Liver (tissue), 9 donors: ENCODE measurements around the gene CCDC92B. TPM values are rescaled to one million over a fixed set of nuclear protein-coding genes. Genes with fewer than 3 reads are reported as not detected.
"Not testable (repeated sequence)": the region's sequence is repeated elsewhere in the genome, so short reads cannot be mapped to it uniquely, and the experiment has no call there.

Experiments used
- DNase-seq: peaks from one replicate; pipeline ENCODE4 v3.0.0-alpha.2; 2017; ENCODE audit warnings: low spot score
- H3K27ac ChIP-seq, 2 donors: one replicate each; pipeline ENCODE4 v1.7.0; 2013; ENCODE audit warnings: inconsistent platforms in 2 of 2, low read length in 2 of 2, control low read depth in 1 of 2, low read depth in 1 of 2, mild to moderate bottlenecking in 1 of 2
- H3K27me3 ChIP-seq, 4 donors: one replicate each; pipeline versions ENCODE4 v1.6.1 to v1.7.0; 2013; ENCODE audit warnings: low read length in 3 of 4, inconsistent platforms in 1 of 4, mild to moderate bottlenecking in 1 of 4, moderate library complexity in 1 of 4; ENCODE audit not compliant: control insufficient read depth in 4 of 4, insufficient read depth in 4 of 4
- H3K36me3 ChIP-seq, 4 donors: one replicate each; pipeline versions ENCODE4 v1.6.1 to v1.7.0; 2013; ENCODE audit warnings: low read length in 3 of 4, mild to moderate bottlenecking in 3 of 4, low read depth in 1 of 4, moderate library complexity in 1 of 4; ENCODE audit not compliant: control insufficient read depth in 4 of 4, insufficient read depth in 3 of 4
- H3K4me1 ChIP-seq, 4 donors: one replicate each; pipeline versions ENCODE4 v1.6.1 to v1.7.0; 2013; ENCODE audit warnings: low read length in 3 of 4, mild to moderate bottlenecking in 3 of 4, moderate library complexity in 1 of 4; ENCODE audit not compliant: control insufficient read depth in 4 of 4, insufficient read depth in 4 of 4
- H3K4me3 ChIP-seq, 3 donors: one replicate each; pipeline versions ENCODE4 v1.6.1 to v1.7.0; 2013; ENCODE audit warnings: low read length in 3 of 3, control low read depth in 1 of 3, low read depth in 1 of 3, mild to moderate bottlenecking in 1 of 3
- H3K9ac ChIP-seq, 2 donors: one replicate each; pipeline ENCODE4 v1.7.0; 2013; ENCODE audit warnings: low read length in 2 of 2, mild to moderate bottlenecking in 2 of 2, moderate library complexity in 2 of 2, control low read depth in 1 of 2, low read depth in 1 of 2
- H3K9me3 ChIP-seq, 4 donors: one replicate each; pipeline versions ENCODE4 v1.6.1 to v1.7.0; 2013; ENCODE audit warnings: low read length in 3 of 4; ENCODE audit not compliant: control insufficient read depth in 4 of 4
- EGR1 ChIP-seq, 2 donors: IDR thresholded peaks; 2 replicates each; pipeline ENCODE4 v1.6.1; 2016 to 2018; ENCODE audit warnings: antibody characterized with exemption in 2 of 2, low read depth in 2 of 2
- FOXA1 ChIP-seq: IDR thresholded peaks from 2 replicates; pipeline ENCODE4 v1.6.1; 2016; ENCODE audit warnings: antibody characterized with exemption
- FOXA2 ChIP-seq: IDR thresholded peaks from 2 replicates; pipeline ENCODE4 v1.6.1; 2016; ENCODE audit warnings: antibody characterized with exemption
- GABPA ChIP-seq, 2 donors: IDR thresholded peaks in 1 of 2; conservative IDR thresholded peaks in 1 of 2; 2 replicates each; pipeline ENCODE4 v1.6.1; 2016; ENCODE audit warnings: antibody characterized with exemption in 2 of 2, mild to moderate bottlenecking in 1 of 2, moderate library complexity in 1 of 2
- HNF4A ChIP-seq, 2 donors: conservative IDR thresholded peaks; 2 replicates each; pipeline ENCODE4 v1.6.1; 2016; ENCODE audit warnings: antibody characterized with exemption in 2 of 2, mild to moderate bottlenecking in 2 of 2
- HNF4G ChIP-seq: IDR thresholded peaks from 2 replicates; pipeline ENCODE4 v1.6.1; 2016; ENCODE audit warnings: antibody characterized with exemption
- JUND ChIP-seq, 2 donors: IDR thresholded peaks; 2 replicates each; pipeline ENCODE4 v1.6.1; 2016; ENCODE audit warnings: antibody characterized with exemption in 2 of 2
- NR2F2 ChIP-seq: IDR thresholded peaks from 2 replicates; pipeline ENCODE4 v1.6.1; 2016; ENCODE audit warnings: antibody characterized with exemption
- RAD21 ChIP-seq, 2 donors: IDR thresholded peaks; 2 replicates each; pipeline ENCODE4 v1.6.1; 2016; ENCODE audit warnings: antibody characterized with exemption in 2 of 2, mild to moderate bottlenecking in 2 of 2
- RXRA ChIP-seq, 2 donors: IDR thresholded peaks; 2 replicates each; pipeline ENCODE4 v1.6.1; 2017 to 2018; ENCODE audit warnings: antibody characterized with exemption in 2 of 2, mild to moderate bottlenecking in 1 of 2
- SP1 ChIP-seq: IDR thresholded peaks from 2 replicates; pipeline ENCODE4 v1.6.1; 2018; ENCODE audit warnings: antibody characterized with exemption, mild to moderate bottlenecking
- TAF1 ChIP-seq: conservative IDR thresholded peaks from 2 replicates; pipeline ENCODE4 v1.6.1; 2016; ENCODE audit warnings: antibody characterized with exemption, mild to moderate bottlenecking
- YY1 ChIP-seq: IDR thresholded peaks from 2 replicates; pipeline ENCODE4 v1.6.1; 2016; ENCODE audit warnings: antibody characterized with exemption, mild to moderate bottlenecking
- WGBS: extraction: QIAGEN DNeasy Blood & Tissue Kit; methylation state at CpG from one replicate; pipeline ENCODE4 v1.1.7; 2013; 5-methylcytosine and 5-hydroxymethylcytosine counted together
- polyA plus RNA-seq, 2 donors: library from polyadenylated mRNA; stranded (reverse) in 1 of 2; unstranded in 1 of 2; fragments of 200-250 nt in 1 of 2; fragments of >200 nt in 1 of 2; fragmentation: Nextera tagmentation in 1 of 2; extraction: Ambion mirVana in 1 of 2; gene quantifications; one replicate each; pipeline versions ENCODE4 v1.2.1 to v1.2.3, GENCODE V29; 2013 to 2015
- total RNA-seq, 2 donors: library from RNA; depleted of rRNA; stranded (reverse); fragments of >200 nt; gene quantifications; one replicate each; pipeline ENCODE4 v1.2.3, GENCODE V29; 2014
- TF ChIP-seq, protein P1 (sequence below): IDR thresholded peaks from 2 replicates; pipeline ENCODE4 v1.6.1; 2016; ENCODE audit warnings: antibody characterized with exemption
- TF ChIP-seq, protein P2 (sequence below): fragments of 150-350 bp; IDR thresholded peaks from 2 replicates; pipeline ENCODE4 v1.5.1; 2017; ENCODE audit warnings: improper control_type of control experiment, low read depth, low read length; ENCODE audit not compliant: missing input control
- TF ChIP-seq, protein P3 (sequence below): IDR thresholded peaks from 2 replicates; pipeline ENCODE4 v1.6.1; 2016; ENCODE audit warnings: antibody characterized with exemption, mild to moderate bottlenecking
- TF ChIP-seq, protein P4 (sequence below): IDR thresholded peaks from 2 replicates; pipeline ENCODE4 v1.6.1; 2016; ENCODE audit warnings: antibody characterized with exemption
- TF ChIP-seq, protein P5 (sequence below): IDR thresholded peaks from 2 replicates; pipeline ENCODE4 v1.6.1; 2016; ENCODE audit warnings: antibody characterized with exemption
- donor health status: healthy.
- donor health status: healthy.
- donor health status: healthy.
- donor health status: healthy.
- donor health status: healthy.

CCDC92B gene
- total and polyA plus RNA-seq, 4 donors, result not detected

DNA sequence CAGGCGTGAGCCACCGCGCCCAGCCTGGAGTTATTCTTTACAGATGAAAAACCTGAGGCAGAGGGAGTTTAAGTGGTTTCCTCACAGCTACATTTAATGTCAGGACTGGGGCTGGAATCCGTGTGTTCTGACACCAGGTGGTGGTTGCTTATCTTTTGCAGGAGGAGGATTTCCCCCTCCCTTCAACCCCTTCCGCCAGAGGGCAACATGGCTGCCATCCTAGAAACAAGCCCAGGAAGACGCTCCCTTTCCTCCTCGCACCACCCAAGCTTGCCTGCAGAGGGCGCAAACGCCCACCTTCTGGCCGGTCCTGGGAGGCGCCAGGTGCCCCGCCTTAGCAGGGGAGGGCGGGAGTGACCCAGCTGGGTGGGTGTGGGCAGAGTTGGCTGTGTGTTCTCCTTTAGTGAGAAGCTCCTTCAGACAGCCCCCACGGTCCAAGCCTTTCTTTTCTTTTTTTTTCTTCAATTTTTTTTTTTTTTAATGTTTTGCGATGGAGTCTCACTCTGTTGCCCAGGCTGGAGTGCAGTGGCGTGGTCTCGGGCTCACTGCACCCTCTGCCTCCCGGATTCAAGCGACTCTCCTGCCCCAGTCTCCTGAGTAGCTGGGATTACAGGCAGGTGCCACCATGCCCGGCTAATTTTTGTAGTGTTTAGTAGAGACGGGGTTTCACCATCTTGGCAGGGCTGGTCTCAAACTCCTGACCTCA is 36.9 kb upstream of the CCDC92B start:
- Histone ChIP-seq H3K4me1 (no peaks in the 10 kb centered on the region), H3K9me3 (no peaks in the 10 kb centered on the region), H3K9ac (no peak overlapping the region), H3K27me3 (peaks cover 0 to 4% (median 0%) of the 10 kb centered on the region in 4 donors), H3K27ac (no peak overlapping the region), H3K4me3 (no peak overlapping the region), H3K36me3 (no peaks in the 10 kb centered on the region)
- no peak for TF ChIP-seq GABPA (IDR thresholded peaks at IDR 0.05 in 1 of 2, conservative IDR thresholded peaks at IDR 0.05 in 1 of 2)
- no peak for TF ChIP-seq HNF4G
- TF ChIP-seq YY1, result peak; percentile 48
- TF ChIP-seq, protein P1, sequence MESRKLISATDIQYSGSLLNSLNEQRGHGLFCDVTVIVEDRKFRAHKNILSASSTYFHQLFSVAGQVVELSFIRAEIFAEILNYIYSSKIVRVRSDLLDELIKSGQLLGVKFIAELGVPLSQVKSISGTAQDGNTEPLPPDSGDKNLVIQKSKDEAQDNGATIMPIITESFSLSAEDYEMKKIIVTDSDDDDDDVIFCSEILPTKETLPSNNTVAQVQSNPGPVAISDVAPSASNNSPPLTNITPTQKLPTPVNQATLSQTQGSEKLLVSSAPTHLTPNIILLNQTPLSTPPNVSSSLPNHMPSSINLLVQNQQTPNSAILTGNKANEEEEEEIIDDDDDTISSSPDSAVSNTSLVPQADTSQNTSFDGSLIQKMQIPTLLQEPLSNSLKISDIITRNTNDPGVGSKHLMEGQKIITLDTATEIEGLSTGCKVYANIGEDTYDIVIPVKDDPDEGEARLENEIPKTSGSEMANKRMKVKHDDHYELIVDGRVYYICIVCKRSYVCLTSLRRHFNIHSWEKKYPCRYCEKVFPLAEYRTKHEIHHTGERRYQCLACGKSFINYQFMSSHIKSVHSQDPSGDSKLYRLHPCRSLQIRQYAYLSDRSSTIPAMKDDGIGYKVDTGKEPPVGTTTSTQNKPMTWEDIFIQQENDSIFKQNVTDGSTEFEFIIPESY, result no peak
- TF ChIP-seq, protein P2, sequence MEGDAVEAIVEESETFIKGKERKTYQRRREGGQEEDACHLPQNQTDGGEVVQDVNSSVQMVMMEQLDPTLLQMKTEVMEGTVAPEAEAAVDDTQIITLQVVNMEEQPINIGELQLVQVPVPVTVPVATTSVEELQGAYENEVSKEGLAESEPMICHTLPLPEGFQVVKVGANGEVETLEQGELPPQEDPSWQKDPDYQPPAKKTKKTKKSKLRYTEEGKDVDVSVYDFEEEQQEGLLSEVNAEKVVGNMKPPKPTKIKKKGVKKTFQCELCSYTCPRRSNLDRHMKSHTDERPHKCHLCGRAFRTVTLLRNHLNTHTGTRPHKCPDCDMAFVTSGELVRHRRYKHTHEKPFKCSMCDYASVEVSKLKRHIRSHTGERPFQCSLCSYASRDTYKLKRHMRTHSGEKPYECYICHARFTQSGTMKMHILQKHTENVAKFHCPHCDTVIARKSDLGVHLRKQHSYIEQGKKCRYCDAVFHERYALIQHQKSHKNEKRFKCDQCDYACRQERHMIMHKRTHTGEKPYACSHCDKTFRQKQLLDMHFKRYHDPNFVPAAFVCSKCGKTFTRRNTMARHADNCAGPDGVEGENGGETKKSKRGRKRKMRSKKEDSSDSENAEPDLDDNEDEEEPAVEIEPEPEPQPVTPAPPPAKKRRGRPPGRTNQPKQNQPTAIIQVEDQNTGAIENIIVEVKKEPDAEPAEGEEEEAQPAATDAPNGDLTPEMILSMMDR, result peak; percentile 44
- TF ChIP-seq SP1, result no peak
- no peak for TF ChIP-seq RXRA (IDR thresholded peaks at IDR 0.05)
- no peak for TF ChIP-seq FOXA2
- no peak for TF ChIP-seq NR2F2
- TF ChIP-seq, protein P3, sequence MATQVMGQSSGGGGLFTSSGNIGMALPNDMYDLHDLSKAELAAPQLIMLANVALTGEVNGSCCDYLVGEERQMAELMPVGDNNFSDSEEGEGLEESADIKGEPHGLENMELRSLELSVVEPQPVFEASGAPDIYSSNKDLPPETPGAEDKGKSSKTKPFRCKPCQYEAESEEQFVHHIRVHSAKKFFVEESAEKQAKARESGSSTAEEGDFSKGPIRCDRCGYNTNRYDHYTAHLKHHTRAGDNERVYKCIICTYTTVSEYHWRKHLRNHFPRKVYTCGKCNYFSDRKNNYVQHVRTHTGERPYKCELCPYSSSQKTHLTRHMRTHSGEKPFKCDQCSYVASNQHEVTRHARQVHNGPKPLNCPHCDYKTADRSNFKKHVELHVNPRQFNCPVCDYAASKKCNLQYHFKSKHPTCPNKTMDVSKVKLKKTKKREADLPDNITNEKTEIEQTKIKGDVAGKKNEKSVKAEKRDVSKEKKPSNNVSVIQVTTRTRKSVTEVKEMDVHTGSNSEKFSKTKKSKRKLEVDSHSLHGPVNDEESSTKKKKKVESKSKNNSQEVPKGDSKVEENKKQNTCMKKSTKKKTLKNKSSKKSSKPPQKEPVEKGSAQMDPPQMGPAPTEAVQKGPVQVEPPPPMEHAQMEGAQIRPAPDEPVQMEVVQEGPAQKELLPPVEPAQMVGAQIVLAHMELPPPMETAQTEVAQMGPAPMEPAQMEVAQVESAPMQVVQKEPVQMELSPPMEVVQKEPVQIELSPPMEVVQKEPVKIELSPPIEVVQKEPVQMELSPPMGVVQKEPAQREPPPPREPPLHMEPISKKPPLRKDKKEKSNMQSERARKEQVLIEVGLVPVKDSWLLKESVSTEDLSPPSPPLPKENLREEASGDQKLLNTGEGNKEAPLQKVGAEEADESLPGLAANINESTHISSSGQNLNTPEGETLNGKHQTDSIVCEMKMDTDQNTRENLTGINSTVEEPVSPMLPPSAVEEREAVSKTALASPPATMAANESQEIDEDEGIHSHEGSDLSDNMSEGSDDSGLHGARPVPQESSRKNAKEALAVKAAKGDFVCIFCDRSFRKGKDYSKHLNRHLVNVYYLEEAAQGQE, result no peak
- no peak for TF ChIP-seq FOXA1
- TF ChIP-seq JUND (IDR thresholded peaks at IDR 0.05), result no peak
- TF ChIP-seq RAD21 (IDR thresholded peaks at IDR 0.05), result peak; percentile 62 to 76
- no peak for TF ChIP-seq TAF1
- no peak for TF ChIP-seq EGR1 (IDR thresholded peaks at IDR 0.05; ENCODE audit: low read depth in 2 of 2)
- TF ChIP-seq HNF4A (conservative IDR thresholded peaks at IDR 0.05), result no peak
- TF ChIP-seq, protein P4, sequence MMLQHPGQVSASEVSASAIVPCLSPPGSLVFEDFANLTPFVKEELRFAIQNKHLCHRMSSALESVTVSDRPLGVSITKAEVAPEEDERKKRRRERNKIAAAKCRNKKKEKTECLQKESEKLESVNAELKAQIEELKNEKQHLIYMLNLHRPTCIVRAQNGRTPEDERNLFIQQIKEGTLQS, result no peak
- TF ChIP-seq, protein P5, sequence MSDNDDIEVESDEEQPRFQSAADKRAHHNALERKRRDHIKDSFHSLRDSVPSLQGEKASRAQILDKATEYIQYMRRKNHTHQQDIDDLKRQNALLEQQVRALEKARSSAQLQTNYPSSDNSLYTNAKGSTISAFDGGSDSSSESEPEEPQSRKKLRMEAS, result no peak
- peak; percentile 91 for DNase-seq
- 43% methylated on average over 21 of the region's 21 CpGs for WGBS

DNA sequence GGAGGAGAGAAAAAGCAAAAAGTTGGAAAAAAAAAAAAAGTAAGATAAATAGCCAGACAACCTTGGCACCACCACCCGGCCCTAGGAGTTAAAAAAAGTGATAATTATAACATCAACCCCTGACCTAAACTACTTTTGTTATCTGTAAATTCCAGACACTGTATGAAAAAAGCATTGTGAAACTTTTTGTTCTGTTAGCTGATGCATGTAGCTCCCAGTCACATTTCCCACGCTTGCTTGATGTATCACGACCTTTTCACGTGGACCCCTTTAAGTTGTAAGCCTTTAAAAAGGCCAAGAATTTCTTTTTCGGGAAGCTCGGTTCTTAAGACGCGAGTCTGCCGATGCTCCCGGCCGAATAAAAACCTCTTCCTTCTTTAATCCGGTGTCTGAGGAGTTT is 35.9 kb upstream of the CCDC92B start:
- not testable (repeated sequence) for H3K4me1 ChIP-seq, H3K27ac ChIP-seq, H3K27me3 ChIP-seq, H3K9ac ChIP-seq, H3K9me3 ChIP-seq, H3K4me3 ChIP-seq, H3K36me3 ChIP-seq, DNase-seq
- 85% methylated on average over 12 of the region's 12 CpGs for WGBS
